Transverse colon (tissue), 4 donors: ENCODE measurements around the gene CRISPLD2. TPM values are rescaled to one million over a fixed set of nuclear protein-coding genes. Genes with fewer than 3 reads are reported as not detected.
A peak's percentile ranks its signal among the peaks of the same experiment; 100 is the strongest.

Source experiments
- DNase-seq: peaks from one replicate; pipeline ENCODE4 v3.0.0-alpha.2; 2019
- H3K27ac ChIP-seq, 4 donors: fragments of 200-600 bp; sonication (generic); 2 replicates each; pipeline ENCODE4 v1.5.1; 2016 to 2018; ENCODE audit warnings: inconsistent platforms in 4 of 4
- H3K27me3 ChIP-seq: fragments of 200-600 bp; sonication (generic); 2 replicates; pipeline ENCODE4 v1.5.1; 2017; ENCODE audit warnings: inconsistent platforms
- H3K36me3 ChIP-seq, 4 donors: fragments of 200-600 bp; sonication (generic); 2 replicates each; pipeline ENCODE4 v1.5.1; 2017 to 2019; ENCODE audit warnings: inconsistent platforms in 4 of 4
- H3K4me1 ChIP-seq, 4 donors: fragments of 200-600 bp; sonication (generic); 2 replicates each; pipeline ENCODE4 v1.5.1; 2017 to 2020; ENCODE audit warnings: inconsistent platforms in 4 of 4
- H3K4me3 ChIP-seq, 4 donors: fragments of 200-600 bp; sonication (generic); 1 replicate in 1 of 4; 2 replicates in 3 of 4; pipeline versions ENCODE4 v1.5.1 to v1.6.1; 2017 to 2019; ENCODE audit warnings: inconsistent platforms in 4 of 4
- H3K9me3 ChIP-seq, 2 donors: fragments of 200-600 bp; sonication (generic); 2 replicates each; pipeline ENCODE4 v1.5.1; 2017 to 2019; ENCODE audit warnings: inconsistent platforms in 2 of 2
- EP300 ChIP-seq: sonication (generic); formaldehyde crosslinking; IDR thresholded peaks from one replicate; pipeline ENCODE4 v1.6.1; 2017; ENCODE audit warnings: antibody characterized with exemption, low read depth
- POLR2A ChIP-seq: fragments of 450-650 bp; IDR thresholded peaks from one replicate; pipeline ENCODE4 v1.6.1; 2016; ENCODE audit warnings: antibody characterized with exemption, mild to moderate bottlenecking, moderate library complexity
- POLR2AphosphoS5 ChIP-seq, 3 donors: sonication (generic); formaldehyde crosslinking; IDR thresholded peaks; one replicate each; pipeline ENCODE4 v1.6.1; 2016; ENCODE audit warnings: antibody characterized with exemption in 3 of 3
- WGBS, 2 donors: methylation state at CpG; one replicate each; pipeline ENCODE4 v1.1.5; 2018; ENCODE audit warnings: low coverage in 1 of 2; 5-methylcytosine and 5-hydroxymethylcytosine counted together
- in situ Hi-C, 4 donors: fragments of 200-750 bp; cut with MboI; loops; one replicate each; pipeline versions ENCODE4 v1.15.0 to v1.15.1; 2017; ENCODE audit warnings: low sequenced_read_pairs in 3 of 4, low pct_ligation_motif_present in 1 of 4, low pct_unique_long_range_greater_than_20kb in 1 of 4
- intact Hi-C: fragments of 100-400 bp; cut with DNase I; formaldehyde crosslinking; loops from one replicate; pipeline ENCODE4 v1.15.1; 2023; ENCODE audit warnings: low total_unique reads
- total RNA-seq, 4 donors: library from RNA; depleted of rRNA; stranded (reverse); fragments of >200 nt; gene quantifications; one replicate each; pipeline ENCODE4 v1.1.0, GENCODE V29; 2016
- TF ChIP-seq, protein P1 (sequence below), 5 experiments: fragments of 200-600 bp in 3 of 5; fragments of 450-650 bp in 2 of 5; sonication (generic) in 3 of 5; IDR thresholded peaks; 1 replicate in 2 of 5; 2 replicates in 3 of 5; pipeline ENCODE4 v1.5.1; 2016 to 2017; ENCODE audit warnings: antibody characterized with exemption in 5 of 5, inconsistent platforms in 3 of 5, mild to moderate bottlenecking in 2 of 5, moderate library complexity in 1 of 5

Gene CRISPLD2
- total RNA-seq, 4 donors from 2014 or later, result 53.4 to 326 (median 71.0) TPM

DNA sequence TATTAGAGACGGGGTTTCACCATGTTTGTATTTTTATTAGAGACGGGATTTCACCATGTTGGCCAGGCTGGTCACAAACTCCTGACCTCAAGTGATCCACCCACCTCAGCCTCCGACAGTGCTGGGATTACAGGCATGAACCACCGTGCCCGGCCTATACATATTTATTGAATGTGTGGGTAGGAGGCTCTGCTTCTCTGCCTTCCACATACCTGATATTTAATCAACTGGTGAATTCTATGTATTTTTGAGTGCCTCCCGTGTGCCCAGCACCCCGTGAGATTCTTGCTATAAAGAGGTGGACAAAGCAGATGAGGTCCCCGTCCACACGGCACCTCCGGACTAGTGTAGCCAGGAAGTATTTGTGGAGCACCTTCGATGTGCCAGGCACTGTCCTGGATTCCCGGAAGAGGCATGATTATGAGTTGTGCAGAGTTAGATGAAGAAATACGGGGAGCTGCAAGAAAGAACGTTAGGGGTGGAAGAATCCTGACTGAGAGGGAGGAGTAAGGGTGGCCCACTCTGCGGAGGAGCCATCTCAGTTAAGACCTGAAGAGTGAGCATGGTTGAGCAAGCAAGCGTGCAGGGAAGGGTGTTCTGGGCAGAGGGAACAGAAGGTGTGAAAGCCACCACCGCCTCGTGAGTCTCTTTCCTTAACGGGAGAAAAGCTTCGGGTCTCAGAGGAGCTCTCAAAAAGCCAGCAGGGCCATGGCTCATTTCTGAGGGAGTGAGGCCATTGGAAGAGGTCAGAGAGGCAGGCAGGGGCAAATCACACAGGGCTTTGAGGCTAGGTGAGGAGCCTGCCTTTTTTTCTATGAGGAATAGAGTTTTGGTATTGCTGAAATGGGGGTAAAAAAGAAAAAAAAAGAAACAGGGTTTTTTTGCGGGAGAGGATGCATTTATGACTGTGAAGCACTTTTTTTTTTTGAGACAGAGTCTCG is 21.2 kb downstream of the CRISPLD2 start:
- WGBS, 2 donors, result 80 to 85% methylated on average over 14 to 22 of the region's 22 CpGs
- no peaks in the 10 kb centered on the region for H3K36me3 ChIP-seq
- no peaks in the 10 kb centered on the region for H3K27me3 ChIP-seq
- intact Hi-C loops, result no loop called here
- no peaks in the 10 kb centered on the region for H3K9me3 ChIP-seq
- TF ChIP-seq, protein P1, sequence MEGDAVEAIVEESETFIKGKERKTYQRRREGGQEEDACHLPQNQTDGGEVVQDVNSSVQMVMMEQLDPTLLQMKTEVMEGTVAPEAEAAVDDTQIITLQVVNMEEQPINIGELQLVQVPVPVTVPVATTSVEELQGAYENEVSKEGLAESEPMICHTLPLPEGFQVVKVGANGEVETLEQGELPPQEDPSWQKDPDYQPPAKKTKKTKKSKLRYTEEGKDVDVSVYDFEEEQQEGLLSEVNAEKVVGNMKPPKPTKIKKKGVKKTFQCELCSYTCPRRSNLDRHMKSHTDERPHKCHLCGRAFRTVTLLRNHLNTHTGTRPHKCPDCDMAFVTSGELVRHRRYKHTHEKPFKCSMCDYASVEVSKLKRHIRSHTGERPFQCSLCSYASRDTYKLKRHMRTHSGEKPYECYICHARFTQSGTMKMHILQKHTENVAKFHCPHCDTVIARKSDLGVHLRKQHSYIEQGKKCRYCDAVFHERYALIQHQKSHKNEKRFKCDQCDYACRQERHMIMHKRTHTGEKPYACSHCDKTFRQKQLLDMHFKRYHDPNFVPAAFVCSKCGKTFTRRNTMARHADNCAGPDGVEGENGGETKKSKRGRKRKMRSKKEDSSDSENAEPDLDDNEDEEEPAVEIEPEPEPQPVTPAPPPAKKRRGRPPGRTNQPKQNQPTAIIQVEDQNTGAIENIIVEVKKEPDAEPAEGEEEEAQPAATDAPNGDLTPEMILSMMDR (IDR thresholded peaks at IDR 0.05), result no peak
- TF ChIP-seq POLR2AphosphoS5 (IDR thresholded peaks at IDR 0.05), result peak in 1 of 3 donors; percentile 24
- DNase-seq, result no peak
- in situ Hi-C loops, result no loop called here
- H3K27ac ChIP-seq, result peak overlapping the region; percentile 65 to 83 (median 74)
- no peak overlapping the region for H3K4me3 ChIP-seq
- H3K4me1 ChIP-seq, result peaks cover 7 to 38% (median 28%) of the 10 kb centered on the region in 4 donors

DNA sequence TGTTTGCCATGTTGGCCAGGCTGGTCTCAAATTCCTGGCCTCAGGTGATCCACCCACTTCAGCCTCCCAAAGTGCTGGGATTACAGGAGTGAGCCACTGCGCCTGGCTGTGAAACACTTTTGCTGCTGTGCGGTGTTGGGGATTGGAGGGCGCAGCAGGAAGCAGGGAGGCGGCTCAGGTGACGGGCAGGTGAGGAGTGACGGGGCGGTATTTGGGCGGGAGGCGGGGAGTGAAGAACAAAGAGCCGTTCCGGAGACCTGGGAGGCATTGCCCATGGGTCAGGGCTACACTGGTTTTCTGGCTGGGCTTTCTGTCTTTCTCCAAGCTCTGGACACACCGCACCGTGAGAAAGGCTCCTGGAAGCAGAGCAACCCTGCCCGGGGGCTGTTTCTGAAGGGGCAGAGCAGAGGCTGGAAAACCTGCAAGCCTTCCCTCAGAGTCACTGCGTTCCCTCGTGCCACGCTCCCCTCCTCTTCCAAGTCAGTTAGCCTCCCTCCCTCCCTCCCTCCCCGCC is 22.1 kb downstream of the CRISPLD2 start:
- peak; percentile 22 to 53 (median 53) for TF ChIP-seq POLR2AphosphoS5 (IDR thresholded peaks at IDR 0.05)
- peak; percentile 53 for TF ChIP-seq POLR2A
- TF ChIP-seq, protein P1 (IDR thresholded peaks at IDR 0.05), result no peak
- WGBS, 2 donors, result 33% methylated on average over 18 of the region's 18 CpGs; no CpG with 5 or more reads in 1 of the 2 donors
- peaks cover 3 to 33% (median 24%) of the 10 kb centered on the region in 4 donors for H3K4me1 ChIP-seq
- no peaks in the 10 kb centered on the region for H3K27me3 ChIP-seq
- no peaks in the 10 kb centered on the region for H3K9me3 ChIP-seq
- DNase-seq, result peak; percentile 83
- peak overlapping the region; percentile 65 to 83 (median 74) for H3K27ac ChIP-seq
- peak overlapping the region in 2 of 4 donors; percentile 26 to 30 for H3K4me3 ChIP-seq
- no peaks in the 10 kb centered on the region for H3K36me3 ChIP-seq
- intact Hi-C loops (no loop called here), in situ Hi-C loops (no loop called here)

DNA sequence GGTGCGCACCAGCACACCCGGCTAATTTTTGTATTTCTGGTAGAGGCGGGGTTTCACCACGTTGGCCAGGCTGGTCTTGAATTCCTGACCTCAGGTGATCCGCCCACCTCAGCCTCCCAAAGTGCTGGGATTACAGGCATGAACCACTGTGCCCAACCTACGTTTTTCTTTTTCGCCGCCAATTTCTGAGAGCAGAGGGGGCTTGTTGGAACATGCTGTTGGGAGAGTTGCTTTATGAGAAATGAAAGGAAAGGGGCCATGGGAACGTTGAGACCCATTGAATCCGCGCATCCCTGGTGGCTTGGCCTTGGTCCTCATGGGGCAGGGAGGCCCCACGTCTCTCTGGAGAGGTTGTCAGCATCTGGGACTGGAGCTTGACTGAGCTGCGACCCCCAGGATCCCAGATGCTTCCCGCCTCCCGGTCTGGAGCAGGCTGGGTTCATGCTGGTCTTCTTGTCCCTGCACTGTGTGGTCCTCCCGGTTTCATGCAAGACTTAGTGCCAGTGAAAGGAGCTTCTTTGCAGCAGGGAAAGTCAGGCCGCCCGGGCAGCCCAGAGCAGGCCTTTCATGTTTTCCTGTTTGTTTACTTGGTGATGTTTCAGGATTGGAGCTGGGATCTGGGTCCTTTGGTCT is 22.8 kb downstream of the CRISPLD2 start:
- Histone ChIP-seq H3K36me3 (no peaks in the 10 kb centered on the region), H3K27ac (peak overlapping the region; percentile 65 to 83 (median 74)), H3K4me3 (no peak overlapping the region), H3K27me3 (no peaks in the 10 kb centered on the region), H3K4me1 (peaks cover 0 to 31% (median 22%) of the 10 kb centered on the region in 4 donors), H3K9me3 (no peaks in the 10 kb centered on the region)
- DNase-seq, result no peak
- in situ Hi-C loops, result no loop called here
- no peak for TF ChIP-seq POLR2A
- TF ChIP-seq EP300, result no peak
- TF ChIP-seq POLR2AphosphoS5 (IDR thresholded peaks at IDR 0.05), result no peak
- TF ChIP-seq, protein P1 (IDR thresholded peaks at IDR 0.05), result no peak
- 63% methylated on average over 18 of the region's 18 CpGs; no CpG with 5 or more reads in 1 of the 2 donors for WGBS, 2 donors
- intact Hi-C loops, result no loop called here
